Measurements from ENCODE around the gene RAPGEF4. TPM values are rescaled to one million over a fixed set of nuclear protein-coding genes. Genes with fewer than 3 reads are reported as not detected.
A peak's percentile ranks its signal among the peaks of the same experiment; 100 is the strongest.

RAPGEF4 gene
- total and polyA plus RNA-seq, 2 of the 13 experiments (the other 11 are each of a cell fraction or from before 2014, with no cell fraction given), result 0.78 to 0.91 TPM

GRCh38 chr2:172723286-172723685 is 12.4 kb upstream of the RAPGEF4 start:
- POLR2A ChIA-PET, result no interaction called here
- no peaks in the 10 kb centered on the region for H4K20me1 ChIP-seq (ENCODE audit: insufficient read depth, low read length)

GRCh38 chr2:172724724-172725123 is 10.9 kb upstream of the RAPGEF4 start:
- no peak overlapping the region for H3K9ac ChIP-seq (ENCODE audit: insufficient read depth, low read depth, low read length)
- BruUV-seq (replicated peaks), result no TSS peak
- H3K4me3 ChIP-seq (replicated peaks in 1 of 3; ENCODE audit: insufficient read depth in 1 of 3, low read depth in 2 of 3, low read length in 3 of 3), result no peak overlapping the region
- no peaks in the 10 kb centered on the region for H3K36me3 ChIP-seq (replicated peaks in 1 of 2; ENCODE audit: control insufficient read depth in 1 of 2, insufficient read depth in 2 of 2, low read length in 2 of 2)
- H4K20me1 ChIP-seq (ENCODE audit: insufficient read depth, low read length), result no peaks in the 10 kb centered on the region
- CTCF ChIA-PET (ENCODE audit: low intra/inter-chr PET ratio, low total read pairs), result no interaction called here
- H3K27me3 ChIP-seq (ENCODE audit: control insufficient read depth in 1 of 2, insufficient read depth in 2 of 2, low read length in 2 of 2), result no peaks in the 10 kb centered on the region; a peak in 1 of 5 replicates
- H2AFZ ChIP-seq (ENCODE audit: low read length), result no peak overlapping the region
- H3K4me2 ChIP-seq (ENCODE audit: low read depth, low read length), result no peak overlapping the region
- no peaks in the 10 kb centered on the region for H3K9me3 ChIP-seq (ENCODE audit: low read length)
- DNase-seq (ENCODE audit: low spot score), result no peak
- intact Hi-C loops (cut with micrococcal nuclease; ENCODE audit: unreplicated experiment), result no loop called here
- 45% methylated on average over 4 of the region's 4 CpGs for WGBS (ENCODE audit: low lambda C conversion rate)
- in situ Hi-C loops (cut with HindIII; ENCODE audit: extremely low pct_ligation_motif_present, low pct_unique_long_range_greater_than_20kb), result no loop called here
- H3K27ac ChIP-seq (ENCODE audit: extremely low read length, insufficient read depth, low read length), result no peak overlapping the region
- H3K79me2 ChIP-seq (ENCODE audit: insufficient read depth, low read length), result no peaks in the 10 kb centered on the region
- ATAC-seq, result no peak
- peaks cover 20% of the 10 kb centered on the region for H3K4me1 ChIP-seq (ENCODE audit: insufficient read depth, low read length)
- FAIRE-seq, result no peak
- TF ChIP-seq SKI (IDR thresholded peaks at IDR 0.05; ENCODE audit: partially characterized antibody) (no peak), MAFK (conservative IDR thresholded peaks at IDR 0.05 in 1 of 2, IDR thresholded peaks at IDR 0.05 in 1 of 2; ENCODE audit: low read length in 2 of 2) (peak; percentile 64 to 76), MAFF (IDR thresholded peaks at IDR 0.05; ENCODE audit: low read depth, low read length) (peak; percentile 70)
- POLR2A ChIA-PET, result no interaction called here

More at GRCh38 chr2:172723286-172723685, 12.4 kb upstream of the RAPGEF4 start:
- CTCF ChIA-PET (ENCODE audit: low intra/inter-chr PET ratio, low total read pairs), result no interaction called here
- Histone ChIP-seq H3K9me3 (ENCODE audit: low read length) (no peaks in the 10 kb centered on the region), H3K36me3 (replicated peaks in 1 of 2; ENCODE audit: control insufficient read depth in 1 of 2, insufficient read depth in 2 of 2, low read length in 2 of 2) (no peaks in the 10 kb centered on the region), H3K27ac (ENCODE audit: extremely low read length, insufficient read depth, low read length) (no peak overlapping the region), H3K4me1 (ENCODE audit: insufficient read depth, low read length) (peaks cover 20% of the 10 kb centered on the region), H3K9ac (ENCODE audit: insufficient read depth, low read depth, low read length) (no peak overlapping the region), H3K4me2 (ENCODE audit: low read depth, low read length) (no peak overlapping the region), H2AFZ (ENCODE audit: low read length) (no peak overlapping the region), H3K79me2 (ENCODE audit: insufficient read depth, low read length) (no peaks in the 10 kb centered on the region), H3K4me3 (replicated peaks in 1 of 3; ENCODE audit: insufficient read depth in 1 of 3, low read depth in 2 of 3, low read length in 3 of 3) (no peak overlapping the region), H3K27me3 (ENCODE audit: control insufficient read depth in 1 of 2, insufficient read depth in 2 of 2, low read length in 2 of 2) (no peaks in the 10 kb centered on the region; a peak in 1 of 5 replicates)
- FAIRE-seq, result no peak
- no peak for DNase-seq (ENCODE audit: low spot score)
- intact Hi-C loops (cut with micrococcal nuclease; ENCODE audit: unreplicated experiment) (no loop called here), in situ Hi-C loops (cut with HindIII; ENCODE audit: extremely low pct_ligation_motif_present, low pct_unique_long_range_greater_than_20kb) (no loop called here)
- no peak for ATAC-seq
- no TSS peak for BruUV-seq (replicated peaks)
- TF ChIP-seq MED8 (CRISPR knock-in tag; IDR thresholded peaks at IDR 0.05; ENCODE audit: insufficient replicate concordance), result no peak
- TF ChIP-seq ZFP62 (CRISPR knock-in tag; IDR thresholded peaks at IDR 0.05), result no peak
- TF ChIP-seq ZNF577 (CRISPR knock-in tag; IDR thresholded peaks at IDR 0.05; ENCODE audit: borderline replicate concordance, low read depth), result no peak
- TF ChIP-seq PHB2 (IDR thresholded peaks at IDR 0.05; ENCODE audit: partially characterized antibody), result no peak
- TF ChIP-seq ZNF280B (CRISPR knock-in tag; IDR thresholded peaks at IDR 0.05; ENCODE audit: borderline replicate concordance), result no peak
- no peak for TF ChIP-seq ZNF17 (CRISPR knock-in tag; IDR thresholded peaks at IDR 0.05)
- no peak for TF ChIP-seq ZNF790 (CRISPR knock-in tag; IDR thresholded peaks at IDR 0.05; ENCODE audit: borderline replicate concordance)

Measured in HepG2 (cell line).